HG03060 (cell line): ENCODE data around the gene PRDM11.

Source experiments
- ATAC-seq: cut with Tn5 transposase; IDR thresholded peaks from one replicate; pipeline ENCODE4 v1.9.1; 2021; ENCODE audit warnings: low read depth, moderate number of reproducible peaks; ENCODE audit not compliant: unreplicated experiment

The PRDM11 gene

DNA sequence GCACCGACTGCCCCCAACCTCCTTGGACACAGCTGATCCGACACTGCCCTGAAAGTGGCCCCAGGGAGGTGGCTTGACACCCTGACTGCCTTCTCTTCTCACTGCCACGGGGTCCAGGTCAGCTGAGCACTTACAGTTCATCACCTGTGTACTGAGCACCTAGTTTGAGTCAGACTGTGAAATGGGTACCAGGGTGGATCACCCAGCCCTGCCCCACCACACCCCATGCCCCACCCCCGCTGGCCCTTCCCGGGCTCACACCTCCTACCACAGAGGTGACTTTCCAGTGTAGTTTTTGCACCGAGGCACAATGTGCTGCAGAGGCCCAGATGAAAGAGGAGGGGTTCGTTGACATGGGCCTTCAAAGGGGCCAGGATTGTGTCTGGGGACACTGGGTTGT is 59.5 kb downstream of the PRDM11 start:
- ATAC-seq = no peak

DNA sequence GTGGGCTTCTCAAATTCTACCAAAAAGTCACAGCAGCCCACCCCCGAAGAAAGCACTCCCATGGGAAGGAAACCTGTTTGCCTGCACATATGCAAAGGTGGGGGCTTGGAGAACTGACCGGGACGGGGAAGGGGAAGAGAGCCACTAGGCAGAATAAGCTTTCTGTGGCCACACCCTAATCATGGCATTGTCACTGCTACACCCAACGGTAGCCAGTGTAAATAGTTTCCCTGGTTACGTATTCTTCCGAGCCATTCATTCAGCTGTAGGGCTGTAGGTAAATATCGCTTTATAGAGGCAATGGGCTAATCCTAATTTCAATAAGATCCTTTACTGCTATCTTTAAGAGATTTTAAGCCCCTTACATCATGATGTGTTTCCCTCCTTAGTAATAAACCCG is 61.7 kb downstream of the PRDM11 start:
- ATAC-seq = no peak

DNA sequence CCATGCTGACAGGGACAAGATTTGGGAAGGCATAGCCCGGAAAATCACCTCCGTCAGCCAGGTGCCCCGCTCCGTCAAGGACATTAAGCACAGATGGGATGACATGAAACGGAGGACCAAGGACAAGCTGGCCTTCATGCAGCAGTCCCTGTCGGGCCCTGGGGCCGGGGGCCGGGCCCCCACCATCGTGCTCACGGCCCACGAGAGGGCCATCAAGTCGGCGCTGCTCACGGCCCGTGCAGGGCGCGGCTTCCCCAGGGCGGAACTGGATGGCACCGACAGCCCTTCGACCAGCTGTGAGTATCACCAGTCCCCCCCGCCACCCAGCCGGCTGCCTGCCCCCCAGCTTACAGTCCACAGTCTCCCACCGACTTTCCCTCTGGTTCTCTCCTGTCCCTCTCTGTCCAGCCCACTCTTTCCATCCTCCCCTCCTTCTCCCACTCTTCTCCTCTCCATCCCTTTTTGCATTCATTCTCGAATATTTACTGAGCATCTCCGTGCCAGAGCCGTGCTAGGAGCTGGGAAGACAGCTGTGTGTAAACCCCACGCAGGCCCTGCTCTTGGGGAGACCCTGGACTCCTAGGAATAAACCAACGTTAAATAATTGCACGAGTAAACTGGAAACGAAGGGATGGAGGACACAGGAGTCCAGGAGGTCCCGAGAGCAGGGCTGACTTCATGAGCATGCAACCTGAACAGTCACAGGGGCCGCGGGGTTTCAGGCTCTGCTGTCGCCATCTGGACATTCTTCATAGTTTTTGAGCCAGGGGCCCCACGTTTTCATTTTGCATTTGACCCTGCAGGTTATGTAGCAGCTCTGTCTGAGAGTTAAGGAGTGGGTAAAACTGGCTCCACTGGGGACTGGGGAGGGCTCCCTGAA is 62.8 kb downstream of the PRDM11 start:
- ATAC-seq = no peak

DNA sequence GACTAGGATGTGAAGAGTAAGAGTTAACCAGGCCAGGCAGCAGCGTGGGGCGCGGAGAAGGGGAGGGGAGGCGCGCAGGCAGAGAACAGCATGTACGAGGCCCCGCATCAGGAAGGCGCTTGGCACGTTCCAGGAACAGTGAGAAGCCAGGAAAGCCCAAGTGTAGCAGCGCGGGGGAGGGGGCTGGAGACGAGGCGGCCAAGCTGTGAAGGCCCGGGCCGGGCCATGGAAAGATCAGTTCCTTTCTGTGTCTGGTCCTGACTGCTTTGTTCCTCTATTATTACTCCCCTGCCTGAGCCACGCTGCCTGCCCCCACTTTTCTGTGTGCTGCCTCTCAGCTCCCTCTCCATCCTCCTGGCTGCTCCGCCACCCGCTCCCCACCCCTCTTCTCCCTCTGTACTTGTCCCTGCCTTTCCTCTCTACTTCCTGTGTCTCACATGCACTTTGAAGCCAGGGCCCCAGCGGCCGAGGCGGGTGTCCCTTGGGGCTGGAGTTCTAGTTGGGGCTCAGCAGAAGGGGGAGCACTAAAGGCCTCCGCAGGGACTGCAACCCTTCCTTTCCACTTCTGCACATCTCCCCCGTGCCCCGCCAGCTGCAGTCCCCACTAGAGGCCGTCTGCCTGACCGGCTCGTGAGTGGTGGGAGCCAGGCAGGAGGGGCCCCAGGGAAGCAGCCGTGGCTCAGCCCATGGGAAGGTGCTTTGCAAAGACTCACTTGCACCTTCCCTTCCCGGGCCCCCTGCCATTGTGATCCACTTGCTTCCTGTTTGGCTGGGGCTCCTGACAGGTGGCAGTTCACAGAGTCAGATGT is 63.7 kb downstream of the PRDM11 start:
- no peak for ATAC-seq

DNA sequence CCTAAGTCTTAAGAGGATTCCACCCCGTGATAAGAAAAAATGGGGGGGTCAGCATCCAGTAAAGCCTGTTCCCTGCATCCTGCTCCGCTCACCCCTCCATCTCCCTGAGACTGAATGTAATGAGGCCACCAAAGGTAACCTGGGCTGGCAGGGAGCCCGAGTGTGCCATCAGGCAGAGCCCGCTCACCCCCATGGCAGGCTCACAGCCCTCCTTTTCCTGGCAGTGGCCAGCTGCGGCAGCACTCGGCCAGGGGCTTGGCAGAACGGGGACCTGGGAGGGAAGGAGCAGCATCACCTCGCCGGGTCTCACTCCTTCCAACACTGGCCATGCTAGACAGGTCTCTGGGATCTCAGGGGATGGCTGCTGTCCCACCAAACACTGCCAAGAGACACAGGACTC is 64.4 kb downstream of the PRDM11 start:
- no peak for ATAC-seq

DNA sequence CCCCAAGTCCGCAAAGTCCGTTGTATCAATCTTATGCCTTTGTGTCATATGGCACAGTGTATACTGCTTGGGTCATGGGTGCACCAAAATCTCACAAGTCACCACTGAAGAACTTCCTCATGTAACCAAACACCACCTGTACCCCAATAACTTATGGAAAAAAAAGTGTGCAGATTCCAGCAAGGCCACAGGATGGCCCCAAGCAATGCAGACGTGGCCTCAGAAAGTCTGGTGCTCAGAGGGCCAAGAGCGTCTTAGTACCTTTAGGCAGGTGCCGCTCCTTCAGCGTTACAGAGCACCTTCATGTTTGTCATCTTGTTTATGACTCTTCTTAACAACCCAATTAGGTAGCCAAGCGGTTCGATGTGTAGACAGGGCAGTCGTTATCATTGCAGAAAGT is 65.3 kb downstream of the PRDM11 start:
- no peak for ATAC-seq

DNA sequence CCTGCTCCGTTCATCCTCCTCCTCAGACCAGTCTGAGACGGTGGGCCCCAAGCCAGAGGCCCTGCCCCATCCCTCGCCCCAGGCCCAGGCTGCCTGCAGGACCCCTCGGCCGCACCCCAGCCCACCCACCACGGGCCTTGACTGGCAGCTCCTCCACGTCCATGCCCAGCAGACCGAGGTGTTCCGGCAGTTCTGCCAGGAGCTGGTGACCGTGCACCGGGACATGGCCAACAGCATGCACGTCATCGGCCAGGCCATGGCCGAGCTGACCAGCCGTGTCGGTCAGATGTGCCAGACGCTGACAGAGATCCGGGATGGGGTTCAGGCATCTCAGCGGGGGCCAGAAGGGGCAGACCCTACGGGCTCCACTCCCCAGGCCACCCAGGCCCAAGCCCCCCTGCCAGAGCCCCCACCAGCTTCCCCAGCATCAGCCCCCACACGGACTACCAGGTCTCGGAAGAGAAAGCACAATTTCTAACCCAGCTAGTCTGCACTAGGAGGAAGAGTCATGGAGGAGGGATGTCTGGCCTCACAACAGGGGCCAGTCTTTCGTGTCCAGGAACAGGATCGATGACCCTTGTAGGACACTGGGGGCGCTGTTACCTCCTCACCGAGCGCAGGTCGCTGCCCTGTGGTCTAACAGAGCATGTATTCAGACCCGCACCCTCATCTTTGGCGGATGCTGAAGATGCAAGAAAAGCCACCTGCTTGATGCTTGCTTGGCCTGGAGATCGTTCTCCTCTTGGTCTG is 66.3 kb downstream of the PRDM11 start:
- ATAC-seq = no peak

DNA sequence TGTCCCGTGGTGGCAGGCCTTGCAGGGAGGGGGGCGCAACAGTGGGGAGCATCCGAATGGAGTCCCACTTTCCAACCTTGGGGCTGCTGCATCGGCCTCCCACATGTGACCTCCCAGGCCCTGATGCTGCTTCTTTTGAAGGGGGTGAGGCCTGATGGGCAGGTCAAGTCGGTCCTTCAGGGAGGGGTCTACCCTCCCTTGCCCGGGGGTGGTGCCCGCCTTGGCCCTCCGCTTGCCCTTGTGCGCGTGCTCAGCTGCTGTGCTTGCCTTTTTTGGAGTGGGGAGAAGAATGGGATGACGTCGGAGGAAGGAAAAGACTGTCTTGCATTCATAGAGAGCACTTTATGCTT is 66.9 kb downstream of the PRDM11 start:
- ATAC-seq = no peak

DNA sequence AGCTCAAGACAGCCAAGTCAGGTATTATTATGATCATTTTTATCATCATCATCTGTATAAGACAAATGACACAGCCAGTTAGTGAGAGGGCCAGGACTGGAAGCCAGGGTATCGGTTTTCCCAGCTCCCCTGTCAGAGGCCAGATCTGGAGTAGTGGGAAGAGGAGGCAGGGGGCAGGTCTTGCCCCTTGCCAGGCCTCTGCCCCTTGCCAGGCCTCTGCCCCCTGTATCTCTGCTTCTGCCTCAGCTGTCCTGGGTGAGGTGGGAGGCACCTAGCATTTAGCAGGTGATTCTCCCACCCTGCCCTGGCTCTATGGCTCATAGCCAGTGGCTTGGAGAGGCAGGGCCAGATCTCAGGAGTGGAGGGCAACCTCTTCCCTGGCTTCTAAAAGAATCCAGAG is 67.3 kb downstream of the PRDM11 start:
- ATAC-seq = no peak

DNA sequence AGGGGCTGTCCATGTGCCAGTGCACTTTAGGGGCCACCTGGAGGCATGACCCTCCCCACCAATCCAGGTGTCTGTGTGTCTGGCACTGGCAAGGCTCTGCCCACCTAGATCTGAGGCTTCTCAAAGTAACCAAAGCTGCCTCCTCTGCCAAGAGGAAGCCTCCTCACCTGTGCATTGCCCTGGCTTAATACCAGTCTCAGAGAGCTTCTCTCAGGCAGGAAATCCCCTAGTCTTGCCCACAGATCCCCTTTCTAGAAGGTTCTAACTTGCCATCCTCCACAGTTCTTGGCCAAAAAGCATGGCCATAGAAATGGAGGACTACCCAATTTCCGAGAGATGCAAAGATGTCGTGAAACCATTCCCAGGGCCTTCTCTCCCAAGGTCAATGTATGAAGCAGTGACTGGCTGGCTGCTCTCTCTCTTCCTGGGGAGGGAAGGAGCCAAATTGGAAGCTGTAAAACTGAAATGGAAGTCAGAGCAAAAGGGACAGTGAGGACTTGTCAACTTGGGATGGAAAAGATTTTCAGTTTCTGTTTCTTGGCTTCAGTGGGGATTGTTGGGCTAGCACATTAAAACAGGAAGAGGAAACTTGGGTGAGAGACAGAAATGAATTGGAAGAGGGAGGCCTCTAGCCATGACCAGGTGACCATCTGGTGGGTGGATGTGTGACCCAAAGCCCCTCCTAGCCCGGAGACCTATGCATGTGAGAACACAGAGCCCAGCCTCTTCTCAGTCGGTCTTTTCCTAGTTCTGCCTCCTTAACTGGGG is 68.8 kb downstream of the PRDM11 start:
- ATAC-seq = no peak

DNA sequence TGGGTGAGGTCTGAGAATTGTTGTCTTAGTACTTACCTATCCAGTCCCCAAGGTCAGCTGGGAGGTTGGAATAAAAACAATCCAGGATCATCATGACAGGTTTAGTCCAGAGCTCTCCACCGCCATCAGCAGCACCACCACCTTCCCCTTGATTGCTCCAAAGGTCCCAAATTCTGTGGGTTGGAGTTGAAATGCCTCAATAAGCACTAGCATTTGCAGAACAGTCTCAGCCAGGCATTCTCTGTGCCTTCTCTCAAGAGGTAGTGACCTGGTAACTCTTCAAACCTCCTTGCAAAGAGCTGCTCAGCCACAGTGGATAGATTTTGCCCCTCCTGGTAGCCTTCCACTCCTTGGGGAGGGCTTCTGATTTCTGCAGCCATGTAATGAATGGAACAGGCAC is 69.6 kb downstream of the PRDM11 start:
- ATAC-seq = no peak

DNA sequence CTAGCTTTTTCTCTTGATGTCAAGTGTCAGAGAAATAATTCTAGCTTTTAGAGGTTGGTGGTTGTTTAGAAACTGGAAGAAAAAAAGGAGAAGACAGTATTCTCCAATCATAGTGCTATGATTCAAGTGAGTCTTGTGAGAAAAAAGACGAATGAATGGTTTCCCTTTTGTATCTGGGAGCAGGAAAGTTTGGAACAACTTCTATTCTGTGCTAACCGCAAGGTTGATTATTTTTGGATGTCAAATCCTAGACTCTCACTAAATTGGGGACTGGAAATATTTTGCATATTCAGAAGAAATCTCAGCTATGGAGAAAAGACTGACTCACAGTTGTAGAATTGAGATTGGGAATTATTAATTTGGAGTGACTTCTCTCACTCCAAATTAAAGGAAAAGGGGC is 70.5 kb downstream of the PRDM11 start:
- no peak for ATAC-seq

DNA sequence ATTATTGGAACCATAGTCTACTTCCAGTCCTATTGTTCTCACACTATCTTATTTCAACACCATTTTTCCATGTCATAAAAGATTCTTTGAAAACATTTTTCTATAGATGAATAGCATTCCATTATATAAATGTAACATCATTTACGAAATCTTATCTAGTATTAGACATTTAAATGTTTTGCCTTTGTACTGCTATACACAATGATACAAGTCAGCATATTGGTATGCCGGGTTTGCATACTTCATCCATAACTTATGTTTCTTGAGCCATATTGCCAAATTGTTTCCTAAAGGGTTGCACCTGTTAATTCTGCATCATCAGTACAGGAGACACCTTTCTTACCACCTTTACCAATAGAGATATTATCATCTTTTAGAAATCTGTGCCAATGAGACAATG is 71.6 kb downstream of the PRDM11 start:
- ATAC-seq = no peak

DNA sequence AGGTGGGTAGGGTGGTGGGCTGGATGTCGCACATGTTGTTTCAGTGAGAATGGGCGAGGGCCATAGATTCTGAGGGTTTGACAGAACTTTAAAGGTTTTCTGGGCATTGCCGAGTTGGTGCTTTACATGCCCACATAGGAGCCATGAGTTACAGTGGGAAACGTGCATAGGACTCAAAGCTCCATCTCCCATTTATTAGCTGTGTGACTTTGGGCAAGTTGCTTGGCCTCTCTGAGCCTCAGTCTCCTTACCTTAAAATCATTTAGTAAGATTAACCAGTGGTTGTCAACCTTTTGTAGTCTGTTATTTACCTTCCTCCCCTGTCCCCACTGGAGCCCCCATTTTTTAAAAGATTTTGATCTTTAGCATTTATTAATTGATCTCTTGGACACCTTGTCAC is 72.3 kb downstream of the PRDM11 start:
- ATAC-seq = no peak

DNA sequence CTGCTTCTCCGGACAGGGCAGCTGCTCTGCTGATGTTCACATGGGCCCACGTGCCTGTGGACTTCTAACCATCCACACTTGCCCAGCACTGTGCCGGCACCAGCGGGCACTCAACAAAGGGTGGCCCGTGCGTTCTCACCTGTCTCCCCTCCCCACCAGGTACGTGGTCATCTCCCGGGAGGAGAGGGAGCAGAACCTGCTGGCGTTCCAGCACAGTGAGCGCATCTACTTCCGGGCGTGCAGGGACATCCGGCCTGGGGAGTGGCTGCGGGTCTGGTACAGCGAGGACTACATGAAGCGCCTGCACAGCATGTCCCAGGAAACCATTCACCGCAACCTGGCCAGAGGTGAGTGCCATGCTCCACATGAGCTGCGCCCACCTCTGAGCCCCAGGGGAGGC is 73.0 kb downstream of the PRDM11 start:
- ATAC-seq = no peak

DNA sequence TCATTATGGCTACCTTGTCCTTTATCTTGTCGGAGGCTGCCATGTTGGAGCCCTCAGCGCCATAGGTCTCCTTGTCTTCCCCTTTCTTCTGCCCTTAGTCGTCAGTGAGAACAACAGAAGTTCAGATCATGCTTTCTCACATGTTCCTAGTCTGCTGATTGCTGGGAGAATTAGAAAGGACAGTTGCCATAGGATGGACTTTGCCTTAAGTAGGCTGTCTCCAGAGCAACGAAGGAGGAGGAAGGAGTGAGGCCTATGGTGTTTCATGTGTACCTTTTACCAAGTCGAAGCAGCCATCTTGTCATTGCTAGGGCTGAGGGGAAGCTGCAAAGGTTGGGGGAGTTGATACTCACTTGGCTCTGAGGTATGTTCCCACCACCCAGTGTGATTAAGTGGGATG is 77.1 kb downstream of the PRDM11 start:
- no peak for ATAC-seq

DNA sequence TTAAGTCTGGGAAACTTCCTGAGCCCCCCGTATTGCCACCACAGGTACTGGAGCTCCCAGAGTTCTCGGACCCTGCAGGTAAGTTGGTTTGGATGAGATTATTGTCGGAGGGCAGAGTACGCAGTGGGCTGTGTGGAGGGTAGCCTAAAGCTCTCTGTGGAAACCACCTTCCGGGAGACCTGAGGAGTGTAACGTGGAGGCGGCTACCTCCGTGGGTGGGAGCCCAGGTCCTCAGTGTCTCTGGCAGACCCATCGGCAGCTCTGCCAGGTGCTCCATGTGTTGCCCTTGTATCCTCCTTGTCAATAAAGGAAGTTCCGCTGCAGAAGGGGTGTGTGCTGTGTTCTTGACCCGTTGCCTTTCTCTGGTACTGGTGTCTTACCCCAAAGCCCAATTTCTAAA is 78.3 kb downstream of the PRDM11 start:
- no peak for ATAC-seq

DNA sequence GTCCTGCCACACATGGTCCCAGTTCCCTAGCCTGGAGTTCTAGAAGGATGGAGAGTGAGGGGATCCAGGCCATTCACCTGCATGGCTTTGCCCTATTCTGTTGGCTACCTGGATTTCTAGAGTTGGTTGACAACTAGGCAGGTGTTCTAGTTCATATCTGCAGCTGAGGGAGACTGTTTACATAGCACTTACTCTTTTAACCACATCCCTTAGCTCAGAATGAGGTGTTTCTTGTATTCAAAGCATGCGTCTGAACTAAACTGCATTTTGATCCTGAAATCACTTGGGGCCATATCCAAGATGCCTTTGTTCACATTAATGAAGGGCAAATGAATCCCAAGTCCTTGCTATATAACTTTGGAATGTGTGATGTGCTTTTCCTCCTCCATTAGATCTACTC is 78.8 kb downstream of the PRDM11 start:
- no peak for ATAC-seq

DNA sequence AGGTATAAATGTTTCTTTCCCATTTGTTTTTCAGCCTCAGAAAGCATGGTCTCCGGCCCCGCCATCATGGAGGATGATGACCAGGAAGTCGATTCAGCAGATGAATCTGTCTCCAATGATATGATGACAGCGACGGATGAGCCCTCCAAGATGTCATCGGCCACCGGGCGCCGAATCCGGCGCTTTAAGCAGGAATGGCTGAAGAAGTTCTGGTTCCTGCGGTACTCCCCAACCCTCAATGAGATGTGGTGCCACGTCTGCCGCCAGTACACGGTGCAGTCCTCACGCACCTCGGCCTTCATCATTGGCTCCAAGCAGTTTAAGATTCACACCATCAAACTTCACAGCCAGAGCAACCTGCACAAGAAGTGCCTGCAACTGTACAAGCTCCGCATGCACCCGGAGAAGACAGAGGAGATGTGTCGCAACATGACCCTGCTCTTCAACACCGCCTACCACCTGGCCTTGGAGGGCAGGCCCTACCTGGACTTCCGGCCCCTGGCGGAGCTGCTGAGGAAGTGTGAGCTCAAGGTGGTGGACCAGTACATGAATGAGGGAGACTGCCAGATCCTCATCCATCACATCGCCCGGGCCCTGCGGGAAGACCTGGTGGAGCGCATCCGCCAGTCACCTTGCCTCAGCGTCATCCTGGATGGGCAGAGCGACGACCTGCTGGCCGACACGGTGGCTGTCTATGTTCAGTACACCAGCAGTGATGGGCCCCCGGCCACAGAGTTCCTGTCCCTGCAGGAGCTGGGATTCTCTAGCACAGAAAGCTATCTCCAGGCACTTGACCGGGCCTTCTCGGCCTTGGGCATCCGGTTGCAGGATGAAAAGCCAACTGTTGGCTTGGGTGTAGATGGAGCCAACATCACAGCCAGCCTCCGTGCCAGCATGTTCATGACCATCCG is 79.8 kb downstream of the PRDM11 start:
- ATAC-seq = no peak

DNA sequence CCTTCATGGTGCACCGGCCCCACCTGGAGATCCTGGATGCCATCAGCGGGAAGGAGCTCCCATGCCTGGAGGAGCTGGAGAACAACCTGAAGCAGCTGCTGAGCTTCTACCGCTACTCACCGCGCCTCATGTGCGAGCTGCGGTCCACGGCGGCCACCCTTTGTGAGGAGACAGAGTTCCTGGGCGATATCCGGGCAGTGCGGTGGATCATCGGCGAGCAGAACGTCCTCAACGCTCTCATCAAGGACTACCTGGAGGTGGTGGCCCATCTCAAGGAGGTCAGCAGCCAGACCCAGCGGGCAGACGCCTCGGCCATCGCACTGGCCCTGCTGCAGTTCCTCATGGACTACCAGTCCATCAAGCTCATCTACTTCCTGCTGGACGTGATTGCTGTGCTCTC is 80.5 kb downstream of the PRDM11 start:
- no peak for ATAC-seq
